Large intestine (tissue), 3 donors: ENCODE measurements around the gene CBFA2T3. TPM values are rescaled to one million over a fixed set of nuclear protein-coding genes. Genes with fewer than 3 reads are reported as not detected.

Source experiments
- DNase-seq, 2 donors: peaks; one replicate each; pipeline versions ENCODE4 v3.0.0 to v3.0.0-alpha.2; 2013
- H3K27ac ChIP-seq: one replicate; pipeline ENCODE4 v1.5.1; 2013; ENCODE audit warnings: low read length
- H3K27me3 ChIP-seq: 2 replicates; pipeline ENCODE4 v1.6.1; 2013; ENCODE audit warnings: low read length; ENCODE audit not compliant: control insufficient read depth, insufficient read depth
- H3K36me3 ChIP-seq: 2 replicates; pipeline ENCODE4 v1.6.1; 2013; ENCODE audit warnings: low read length; ENCODE audit not compliant: control insufficient read depth, insufficient read depth
- H3K4me1 ChIP-seq: one replicate; pipeline ENCODE4 v1.6.1; 2013; ENCODE audit warnings: low read length; ENCODE audit not compliant: control insufficient read depth, insufficient read depth
- H3K4me3 ChIP-seq: one replicate; pipeline ENCODE4 v1.5.1; 2013; ENCODE audit warnings: low read length
- H3K9me3 ChIP-seq: one replicate; pipeline ENCODE4 v1.6.1; 2013; ENCODE audit warnings: mild to moderate bottlenecking, low read depth, low read length, moderate library complexity; ENCODE audit not compliant: control insufficient read depth
- WGBS: methylation state at CpG from one replicate; pipeline ENCODE4 v1.1.5; 2013; ENCODE audit warnings: low lambda C conversion rate; ENCODE audit not compliant: insufficient coverage; 5-methylcytosine and 5-hydroxymethylcytosine counted together
- polyA plus RNA-seq: library from polyadenylated mRNA; unstranded; fragments of 120-200 nt; gene quantifications from one replicate; pipeline ENCODE4 v1.2.1, GENCODE V29; 2013

The CBFA2T3 gene
- polyA plus RNA-seq, 1 donor: 7.4 TPM

DNA sequence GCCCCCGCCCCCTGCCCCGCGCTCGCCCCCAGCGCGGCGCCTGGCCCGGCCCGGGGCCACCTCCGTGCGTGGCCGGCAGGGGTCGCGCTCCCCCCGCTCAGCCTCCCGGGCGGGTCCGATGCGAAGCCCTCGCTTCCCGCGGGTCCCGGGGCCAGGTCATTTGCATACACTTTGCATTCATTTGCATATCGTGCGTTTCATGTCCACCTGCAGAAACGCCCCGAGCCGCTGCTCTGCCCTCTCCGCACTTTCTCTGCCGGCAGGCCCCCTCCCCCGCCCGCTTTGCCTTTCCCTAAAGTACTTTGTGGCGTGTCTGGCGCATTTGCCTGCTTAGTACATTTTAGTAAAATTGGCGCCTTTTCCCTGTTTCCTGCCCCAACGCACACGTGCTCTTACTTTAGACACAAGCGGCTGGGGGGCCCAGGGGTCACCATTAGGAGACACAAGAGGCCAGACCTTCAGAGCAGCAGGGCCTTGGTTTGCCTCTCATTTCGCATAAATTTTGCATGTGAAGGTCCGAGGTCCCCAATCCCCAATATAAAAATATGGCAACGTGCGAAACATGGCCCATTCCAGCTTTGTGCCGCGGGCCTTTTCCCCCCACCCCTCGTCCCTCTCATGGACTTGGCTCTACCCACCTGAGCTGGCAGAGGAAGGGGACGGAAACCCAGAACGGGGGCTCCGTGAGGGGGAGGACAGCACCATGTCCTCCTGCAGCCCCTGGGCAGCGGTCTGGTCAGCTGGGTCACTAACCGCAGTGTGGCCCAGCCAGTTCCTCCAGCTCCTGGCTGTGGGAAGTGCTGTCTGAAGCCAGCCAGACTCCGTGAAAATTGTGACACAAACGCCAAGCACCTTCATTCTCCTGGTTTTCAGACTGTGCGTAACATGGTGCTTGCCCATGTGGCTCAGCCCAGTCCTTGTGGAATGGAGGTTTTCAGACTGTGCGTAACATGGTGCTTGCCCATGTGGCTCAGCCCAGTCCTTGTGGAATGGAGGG, 34.8 kb downstream of the CBFA2T3 start:
- H3K4me3 ChIP-seq: no peak overlapping the region
- H3K9me3 ChIP-seq: peaks cover 15% of the 10 kb centered on the region

DNA sequence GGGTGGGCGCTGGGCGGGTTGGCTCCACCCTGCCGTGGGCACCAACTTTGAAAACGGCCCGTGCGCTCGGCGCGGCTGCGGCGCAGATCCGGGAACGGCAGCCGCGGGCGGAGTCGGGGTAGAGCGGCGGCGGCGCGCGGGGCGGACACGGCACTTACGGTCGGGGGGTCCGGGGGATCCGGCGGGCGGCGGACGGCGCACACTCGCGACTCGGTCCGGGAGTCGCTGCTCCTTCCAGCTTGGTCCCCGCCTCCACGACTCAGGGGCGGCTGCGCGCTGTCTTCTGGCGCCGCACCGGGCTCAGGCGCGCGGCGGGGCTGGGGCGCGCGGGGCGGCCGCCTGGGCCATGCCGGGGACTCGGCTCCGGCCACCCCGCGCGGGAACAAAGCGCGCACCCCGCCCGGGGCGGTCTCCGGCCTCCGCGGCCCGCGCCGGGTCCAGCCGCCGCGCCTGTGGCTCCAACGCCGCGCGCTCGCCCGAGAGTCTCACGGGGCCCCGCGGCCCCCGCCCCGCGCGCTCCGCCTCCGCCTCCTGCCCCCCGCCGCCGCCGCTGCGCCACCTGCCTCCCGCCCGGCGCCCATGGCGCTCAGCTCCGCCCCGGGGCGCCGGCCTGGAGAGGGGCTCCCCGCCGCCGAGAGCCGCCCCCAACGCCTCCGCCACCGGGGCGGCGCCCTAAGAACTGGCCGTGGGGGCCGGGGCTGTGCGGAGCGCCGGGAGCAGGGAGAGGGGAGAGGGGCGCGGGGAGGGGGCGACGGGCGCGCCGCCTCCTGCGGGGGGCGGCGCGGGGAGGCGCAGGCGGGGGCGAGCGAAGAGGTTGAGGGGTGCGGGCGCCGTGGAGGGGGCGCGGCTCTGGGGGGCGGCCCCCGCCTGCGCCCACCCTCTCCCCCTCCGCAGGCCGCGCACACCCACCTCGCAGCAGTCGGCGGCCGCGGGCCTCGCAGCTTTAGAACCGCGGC, 35.9 kb downstream of the CBFA2T3 start:
- peak in 1 of 2 donors; percentile 31 for DNase-seq
- H3K36me3 ChIP-seq: no peaks in the 10 kb centered on the region
- H3K27me3 ChIP-seq: peaks cover 64% of the 10 kb centered on the region
- no peak overlapping the region for H3K27ac ChIP-seq
- peaks cover 12% of the 10 kb centered on the region for H3K4me1 ChIP-seq
- peaks cover 15% of the 10 kb centered on the region for H3K9me3 ChIP-seq
- peak overlapping the region; percentile 26 for H3K4me3 ChIP-seq
- no CpG with 5 or more reads among the region's 152 CpGs for WGBS

More for the DNA sequence above, 34.8 kb downstream of the CBFA2T3 start:
- H3K36me3 ChIP-seq: no peaks in the 10 kb centered on the region
- DNase-seq: peak in 1 of 2 donors; percentile 17
- peaks cover 55% of the 10 kb centered on the region for H3K27me3 ChIP-seq
- WGBS: no CpG with 5 or more reads among the region's 54 CpGs
- peaks cover 8% of the 10 kb centered on the region for H3K4me1 ChIP-seq
- no peak overlapping the region for H3K27ac ChIP-seq

DNA sequence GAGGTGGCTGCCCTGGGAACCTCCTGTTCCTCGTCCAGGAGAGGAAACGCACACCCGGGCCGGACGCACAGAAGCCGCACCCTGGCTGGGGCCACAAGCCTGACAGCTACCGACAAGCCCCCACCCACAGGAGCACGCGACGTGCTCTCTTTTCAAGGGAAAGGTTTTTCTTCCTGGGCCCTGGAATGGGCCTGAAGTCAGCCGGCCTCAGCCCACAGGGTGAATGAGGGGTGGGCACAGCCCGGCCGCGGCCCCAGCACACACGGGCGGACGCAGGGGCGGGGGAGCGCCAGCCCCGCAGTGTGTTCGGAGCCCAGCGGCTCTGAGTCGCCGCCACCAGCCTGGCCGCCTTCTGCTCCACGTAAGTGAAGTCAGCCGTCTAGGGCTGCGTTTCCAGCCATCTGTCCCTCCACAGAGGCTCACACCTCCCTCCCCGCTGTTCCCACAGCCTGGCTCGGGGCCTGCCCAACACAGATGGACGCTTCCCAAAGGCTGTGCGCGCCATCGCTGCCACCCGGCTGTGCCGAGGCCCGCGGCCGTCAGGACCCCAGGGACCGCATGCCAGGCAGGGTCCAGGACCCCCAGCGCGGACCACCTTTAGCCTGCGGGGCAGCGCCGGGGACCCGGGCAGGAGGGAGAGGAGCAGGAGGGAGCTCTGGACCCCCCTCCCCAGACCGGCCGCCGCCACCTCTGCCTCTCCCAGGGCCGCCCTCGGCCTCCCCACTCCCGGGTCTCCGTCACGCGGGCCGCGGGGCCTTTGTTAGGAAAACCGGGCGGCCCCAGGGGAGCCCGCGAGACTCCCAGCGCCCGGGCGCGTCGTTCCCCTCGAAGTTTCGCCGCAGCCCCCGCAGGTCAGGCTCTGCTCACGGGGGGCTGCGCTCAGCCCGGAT, 36.8 kb downstream of the CBFA2T3 start:
- H3K27me3 ChIP-seq: peaks cover 64% of the 10 kb centered on the region
- no peaks in the 10 kb centered on the region for H3K36me3 ChIP-seq
- WGBS: no CpG with 5 or more reads among the region's 73 CpGs
- H3K4me3 ChIP-seq: peak overlapping the region; percentile 26
- DNase-seq: peak in 1 of 2 donors; percentile 16
- H3K27ac ChIP-seq: no peak overlapping the region
- peaks cover 15% of the 10 kb centered on the region for H3K9me3 ChIP-seq
- peaks cover 20% of the 10 kb centered on the region for H3K4me1 ChIP-seq

DNA sequence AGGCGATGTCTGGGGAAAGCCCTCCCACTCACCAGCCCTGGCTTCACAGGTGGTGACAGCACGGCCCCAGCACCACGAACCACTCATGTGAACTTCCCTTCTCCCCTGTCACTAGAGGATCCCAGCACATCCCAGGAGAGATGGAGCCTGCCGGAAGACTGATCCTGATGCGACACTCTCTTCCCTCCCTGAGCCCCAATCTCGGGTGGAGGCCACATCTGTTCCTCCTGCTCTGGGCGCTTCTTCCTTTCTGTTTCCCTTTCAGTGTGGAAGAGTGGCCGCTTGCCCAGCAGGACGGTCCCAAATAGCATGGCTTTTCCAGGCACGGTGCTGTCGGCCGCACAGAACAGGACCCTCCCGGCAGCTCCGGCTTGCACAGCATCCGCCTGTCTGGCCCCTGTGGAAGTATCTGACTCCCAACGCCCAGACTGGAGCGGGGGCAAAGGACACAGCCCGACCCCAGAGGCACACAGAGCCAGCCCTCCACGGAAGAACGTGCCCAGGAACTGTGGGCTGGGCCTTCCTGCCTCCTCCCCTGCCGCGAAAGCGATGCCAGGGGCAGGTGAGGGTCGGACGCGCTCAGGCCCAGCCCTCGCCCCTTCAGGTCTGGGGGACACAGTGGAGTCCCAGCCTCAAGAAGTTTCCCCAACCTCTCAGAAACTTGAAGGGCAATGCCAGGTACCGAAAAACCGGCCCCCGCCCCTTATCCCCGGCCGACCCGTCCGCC, 37.6 kb downstream of the CBFA2T3 start:
- Histone ChIP-seq H3K27me3 (peaks cover 58% of the 10 kb centered on the region), H3K9me3 (peaks cover 15% of the 10 kb centered on the region), H3K4me3 (peak overlapping the region; percentile 17), H3K4me1 (peaks cover 20% of the 10 kb centered on the region), H3K27ac (no peak overlapping the region), H3K36me3 (no peaks in the 10 kb centered on the region)
- DNase-seq: no peak
- no CpG with 5 or more reads among the region's 34 CpGs for WGBS

DNA sequence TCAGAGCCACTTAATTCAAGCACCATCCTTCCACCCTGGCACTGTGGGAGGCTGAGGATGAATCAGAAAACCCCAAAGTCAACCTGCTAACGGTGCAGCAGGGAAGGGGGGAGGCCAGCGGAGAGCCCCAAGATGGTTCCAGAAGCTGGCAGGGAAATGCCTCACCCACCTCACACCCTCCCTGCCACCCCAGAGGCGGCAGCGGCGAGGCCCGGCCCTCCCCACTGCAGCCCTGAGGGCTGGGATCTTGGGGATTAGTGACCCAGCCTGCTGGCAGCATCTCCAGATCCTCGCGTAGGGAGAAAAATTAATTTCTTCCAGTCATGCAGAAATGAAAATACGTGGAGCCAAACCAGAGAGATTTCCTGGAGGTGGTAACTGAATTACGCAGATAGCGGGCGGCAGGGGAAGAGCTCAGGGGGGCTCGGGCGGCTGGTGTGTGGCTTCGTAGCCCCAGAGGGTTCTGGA, 38.2 kb downstream of the CBFA2T3 start:
- DNase-seq: no peak
- Histone ChIP-seq H3K4me3 (no peak overlapping the region), H3K9me3 (peaks cover 15% of the 10 kb centered on the region), H3K36me3 (no peaks in the 10 kb centered on the region), H3K27me3 (peaks cover 56% of the 10 kb centered on the region), H3K27ac (no peak overlapping the region), H3K4me1 (peaks cover 20% of the 10 kb centered on the region)
- WGBS: no CpG with 5 or more reads among the region's 15 CpGs

DNA sequence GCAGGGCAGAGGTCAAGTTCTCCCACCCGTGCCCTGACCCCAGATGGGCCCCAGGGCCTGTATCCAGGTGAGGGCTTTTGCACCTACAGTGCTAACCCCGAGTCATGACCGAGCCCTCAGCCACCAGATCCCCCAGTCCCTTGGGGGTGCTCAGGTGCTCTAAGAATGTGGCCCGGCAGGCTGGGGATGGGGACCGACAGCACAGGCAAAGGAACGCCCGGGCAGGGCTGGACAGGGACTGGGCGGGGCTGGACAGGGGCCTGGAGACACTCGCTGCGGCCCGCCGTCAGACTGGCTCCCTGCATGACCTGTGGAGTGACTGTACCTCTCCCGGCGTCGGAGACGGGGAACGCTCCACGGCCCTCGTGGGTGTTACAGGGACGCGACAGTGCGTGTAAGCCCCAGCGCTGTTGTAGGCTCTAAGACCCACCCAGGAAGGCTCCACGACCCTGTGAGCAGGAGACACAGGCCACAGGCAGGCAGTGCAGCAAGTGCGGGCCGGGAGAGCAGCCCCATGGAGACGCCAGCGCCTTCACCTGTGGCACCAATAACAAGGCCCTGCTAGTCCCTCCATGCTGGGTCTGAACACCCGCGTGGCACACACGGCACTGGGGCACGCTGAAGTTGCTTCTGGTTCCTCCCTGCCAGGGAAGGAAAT, 38.8 kb downstream of the CBFA2T3 start:
- no peak overlapping the region for H3K27ac ChIP-seq
- no peak for DNase-seq
- no CpG with 5 or more reads among the region's 32 CpGs for WGBS
- no peaks in the 10 kb centered on the region for H3K36me3 ChIP-seq
- no peak overlapping the region for H3K4me3 ChIP-seq
- H3K9me3 ChIP-seq: peaks cover 15% of the 10 kb centered on the region
- peaks cover 51% of the 10 kb centered on the region for H3K27me3 ChIP-seq
- peaks cover 20% of the 10 kb centered on the region for H3K4me1 ChIP-seq

DNA sequence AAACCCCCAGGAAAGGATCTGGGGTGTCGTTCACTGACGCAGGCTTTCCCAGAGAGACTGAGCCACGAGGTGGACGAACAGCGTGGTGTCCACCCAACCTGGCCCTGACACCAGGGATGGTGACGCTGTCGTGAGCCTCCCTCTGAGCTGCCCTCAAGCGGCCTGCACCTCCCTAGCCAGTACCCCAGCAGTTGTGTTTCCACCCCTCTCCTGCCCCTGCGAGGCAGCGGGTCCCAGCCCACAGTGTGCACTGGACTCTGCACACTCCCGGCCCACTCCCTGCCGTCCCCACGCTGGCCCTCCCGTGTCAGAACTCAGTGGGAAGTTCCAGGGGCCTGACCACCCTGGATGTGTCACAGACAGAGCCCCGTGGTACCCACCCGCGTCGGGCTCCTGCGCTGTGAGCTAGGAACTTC, 39.8 kb downstream of the CBFA2T3 start:
- peaks cover 15% of the 10 kb centered on the region for H3K9me3 ChIP-seq
- no peaks in the 10 kb centered on the region for H3K36me3 ChIP-seq
- whole genome bisulfite sequencing: no CpG with 5 or more reads among the region's 19 CpGs
- peaks cover 20% of the 10 kb centered on the region for H3K4me1 ChIP-seq
- H3K27ac ChIP-seq: peak overlapping the region; percentile 12
- no peak overlapping the region for H3K4me3 ChIP-seq
- DNase-seq: no peak
- H3K27me3 ChIP-seq: peaks cover 41% of the 10 kb centered on the region

DNA sequence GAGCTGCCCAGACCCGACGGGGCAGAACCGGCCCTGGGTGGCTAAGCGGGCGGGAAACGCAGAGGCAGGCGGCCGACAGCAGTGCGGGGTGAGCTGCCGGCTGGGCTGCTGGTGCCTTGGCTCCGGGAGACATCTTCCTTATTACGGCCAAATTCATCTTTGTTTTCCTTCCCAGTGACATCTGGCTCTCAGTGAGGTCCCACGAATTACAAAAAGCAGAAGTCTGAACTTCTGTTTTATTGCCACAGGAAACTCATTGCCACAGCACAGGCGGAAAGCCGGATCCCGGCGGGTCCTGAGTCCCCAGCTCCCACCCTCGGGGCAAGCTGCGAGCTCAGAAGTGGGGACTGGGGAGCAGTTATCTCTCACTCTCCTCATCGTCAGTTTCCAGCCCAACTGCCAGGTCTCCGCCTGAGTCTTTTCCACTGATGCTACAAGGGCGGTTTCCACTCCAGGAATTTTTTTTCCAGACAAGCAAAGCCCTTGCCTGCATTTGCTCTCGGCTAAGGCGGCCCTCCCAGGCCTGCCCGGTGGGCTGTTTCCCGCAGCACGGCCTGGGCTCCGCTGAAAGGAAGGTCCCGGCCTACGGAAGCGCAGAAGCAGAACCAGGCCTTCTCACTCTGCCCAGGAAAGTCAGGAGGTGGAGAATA, 40.3 kb downstream of the CBFA2T3 start:
- Histone ChIP-seq H3K27ac (peak overlapping the region; percentile 12), H3K27me3 (peaks cover 37% of the 10 kb centered on the region), H3K9me3 (peaks cover 12% of the 10 kb centered on the region), H3K4me1 (peaks cover 16% of the 10 kb centered on the region), H3K4me3 (no peak overlapping the region), H3K36me3 (no peaks in the 10 kb centered on the region)
- no CpG with 5 or more reads among the region's 31 CpGs for WGBS
- no peak for DNase-seq
